ENCODE data around the gene SLC22A17. TPM values are rescaled to one million over a fixed set of nuclear protein-coding genes. Genes with fewer than 3 reads are reported as not detected.
A peak's percentile ranks its signal among the peaks of the same experiment; 100 is the strongest.

The SLC22A17 gene
- total and polyA plus RNA-seq, 2 of the 13 experiments (the other 11 are each of a cell fraction or from before 2014, with no cell fraction given): 0.95 to 1.1 TPM

GRCh38 chr14:23307146-23307530, 45.5 kb downstream of the SLC22A17 start (continued):
- 0 out of 2 replicates have a peak, but pooled peaks have one; percentile 8 for TF ChIP-seq USF2 (IDR thresholded peaks at IDR 0.05; ENCODE audit: low read depth, low read length)
- TF ChIP-seq USF2 (CRISPR knock-in tag; IDR thresholded peaks at IDR 0.05; ENCODE audit: borderline replicate concordance): 0 out of 2 replicates have a peak, but pooled peaks have one; percentile 45
- TF ChIP-seq STAT6 (CRISPR knock-in tag; IDR thresholded peaks at IDR 0.05; ENCODE audit: borderline replicate concordance): no peak
- no peak for TF ChIP-seq ZNF563 (CRISPR knock-in tag; IDR thresholded peaks at IDR 0.05)
- TF ChIP-seq NCOR1 (IDR thresholded peaks at IDR 0.05; ENCODE audit: borderline replicate concordance, low read length): no peak
- no peak for TF ChIP-seq ZNF605 (CRISPR knock-in tag; IDR thresholded peaks at IDR 0.05)
- TF ChIP-seq PITX1 (CRISPR knock-in tag; IDR thresholded peaks at IDR 0.05): no peak
- no peak for TF ChIP-seq BRF2 (CRISPR knock-in tag; IDR thresholded peaks at IDR 0.05)
- TF ChIP-seq NFIB (CRISPR knock-in tag; IDR thresholded peaks at IDR 0.05; ENCODE audit: borderline replicate concordance): no peak
- TF ChIP-seq IRF1 (CRISPR knock-in tag; IDR thresholded peaks at IDR 0.05; ENCODE audit: low read depth): no peak
- no peak for TF ChIP-seq GMEB1 (CRISPR knock-in tag; IDR thresholded peaks at IDR 0.05; ENCODE audit: borderline replicate concordance)
- no peak for TF ChIP-seq HDAC2 (CRISPR knock-in tag; IDR thresholded peaks at IDR 0.05)
- 0 out of 2 replicates have a peak, but pooled peaks have one; percentile 16 for TF ChIP-seq U2AF2 (IDR thresholded peaks at IDR 0.05; ENCODE audit: low read depth, low read length)
- TF ChIP-seq ZNF607 (CRISPR knock-in tag; IDR thresholded peaks at IDR 0.05; ENCODE audit: borderline replicate concordance): no peak
- no peak for TF ChIP-seq BCLAF1 (IDR thresholded peaks at IDR 0.05)
- TF ChIP-seq ZNF75D (CRISPR knock-in tag; IDR thresholded peaks at IDR 0.05; ENCODE audit: borderline replicate concordance): no peak
- TF ChIP-seq SATB2 (CRISPR knock-in tag; IDR thresholded peaks at IDR 0.05): no peak
- no peak for TF ChIP-seq NAIF1 (CRISPR knock-in tag; IDR thresholded peaks at IDR 0.05; ENCODE audit: borderline replicate concordance)
